ENCODE measurements around the gene HSPB9.

HSPB9 gene

DNA sequence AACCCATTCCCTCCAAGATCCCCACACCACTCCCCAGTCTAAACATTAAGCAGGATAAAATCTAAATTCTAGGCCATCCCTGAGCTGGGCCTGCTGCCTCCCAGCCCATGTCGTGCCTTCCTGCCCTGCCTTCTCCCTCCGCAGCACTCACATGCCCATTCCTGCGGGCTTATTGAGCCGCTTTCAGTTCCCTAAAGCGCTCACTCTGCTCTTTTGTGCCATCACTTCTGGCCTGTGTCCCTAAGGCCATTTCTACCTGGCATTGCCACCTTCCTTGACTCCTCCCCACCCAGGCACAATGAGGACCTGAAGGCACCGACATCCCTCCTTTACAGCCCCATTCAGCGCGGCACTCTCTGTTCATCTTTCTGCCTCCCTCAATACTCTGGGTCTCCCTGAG lies 45.2 kb downstream of the HSPB9 start (continued):
- TF ChIP-seq ZNF514 (tag by site-specific recombination; IDR thresholded peaks at IDR 0.05) (no peak), ZNF266 (tag by site-specific recombination; IDR thresholded peaks at IDR 0.05; ENCODE audit: low read depth) (no peak)

DNA sequence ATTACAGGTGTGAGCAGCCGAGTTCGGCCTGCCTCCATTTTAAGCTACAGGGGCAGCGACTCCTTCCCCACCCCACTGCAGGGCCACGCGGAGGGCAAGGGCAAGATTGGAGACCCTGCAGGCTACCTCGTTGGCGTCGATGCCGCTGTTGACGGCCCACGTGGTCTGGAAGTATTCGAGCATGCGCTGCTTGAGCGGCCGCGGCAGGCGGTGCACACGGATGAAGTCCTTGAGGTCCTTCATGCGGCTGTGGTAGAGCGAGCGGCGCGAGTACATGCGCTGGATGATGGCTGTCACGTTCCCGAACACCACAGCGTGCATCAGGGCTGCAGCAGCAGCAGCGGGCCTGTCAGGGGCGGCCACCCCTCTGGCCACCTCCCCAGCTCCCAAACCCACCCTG lies 46.7 kb downstream of the HSPB9 start:
- ChIA-PET CTCF (interaction anchor here (0.7 kb wide), 1 partner anchor 296 kb away, joined by 3 read pairs; no protein-coding TSS in a partner anchor), POLR2A (no interaction called here)
- H3K4me3 ChIP-seq (ENCODE audit: low read depth, low read length) = no peak overlapping the region
- H3K4me1 ChIP-seq (ENCODE audit: control insufficient read depth, insufficient read depth, low read length) = no peaks in the 10 kb centered on the region
- no peak overlapping the region for H3K27ac ChIP-seq (ENCODE audit: extremely low read depth, low read depth, low read length)
- no peak for TF ChIP-seq HOXD13 (CRISPR knock-in tag; IDR thresholded peaks at IDR 0.05; ENCODE audit: borderline replicate concordance)
- TF ChIP-seq ZBTB17 (tag by site-specific recombination; IDR thresholded peaks at IDR 0.05) = no peak
- TF ChIP-seq, protein P1, sequence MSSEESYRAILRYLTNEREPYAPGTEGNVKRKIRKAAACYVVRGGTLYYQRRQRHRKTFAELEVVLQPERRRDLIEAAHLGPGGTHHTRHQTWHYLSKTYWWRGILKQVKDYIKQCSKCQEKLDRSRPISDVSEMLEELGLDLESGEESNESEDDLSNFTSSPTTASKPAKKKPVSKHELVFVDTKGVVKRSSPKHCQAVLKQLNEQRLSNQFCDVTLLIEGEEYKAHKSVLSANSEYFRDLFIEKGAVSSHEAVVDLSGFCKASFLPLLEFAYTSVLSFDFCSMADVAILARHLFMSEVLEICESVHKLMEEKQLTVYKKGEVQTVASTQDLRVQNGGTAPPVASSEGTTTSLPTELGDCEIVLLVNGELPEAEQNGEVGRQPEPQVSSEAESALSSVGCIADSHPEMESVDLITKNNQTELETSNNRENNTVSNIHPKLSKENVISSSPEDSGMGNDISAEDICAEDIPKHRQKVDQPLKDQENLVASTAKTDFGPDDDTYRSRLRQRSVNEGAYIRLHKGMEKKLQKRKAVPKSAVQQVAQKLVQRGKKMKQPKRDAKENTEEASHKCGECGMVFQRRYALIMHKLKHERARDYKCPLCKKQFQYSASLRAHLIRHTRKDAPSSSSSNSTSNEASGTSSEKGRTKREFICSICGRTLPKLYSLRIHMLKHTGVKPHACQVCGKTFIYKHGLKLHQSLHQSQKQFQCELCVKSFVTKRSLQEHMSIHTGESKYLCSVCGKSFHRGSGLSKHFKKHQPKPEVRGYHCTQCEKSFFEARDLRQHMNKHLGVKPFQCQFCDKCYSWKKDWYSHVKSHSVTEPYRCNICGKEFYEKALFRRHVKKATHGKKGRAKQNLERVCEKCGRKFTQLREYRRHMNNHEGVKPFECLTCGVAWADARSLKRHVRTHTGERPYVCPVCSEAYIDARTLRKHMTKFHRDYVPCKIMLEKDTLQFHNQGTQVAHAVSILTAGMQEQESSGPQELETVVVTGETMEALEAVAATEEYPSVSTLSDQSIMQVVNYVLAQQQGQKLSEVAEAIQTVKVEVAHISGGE (tag by site-specific recombination; conservative IDR thresholded peaks at IDR 0.05; ENCODE audit: low read depth) = no peak
- no peak for TF ChIP-seq ZNF549 (tag by site-specific recombination; IDR thresholded peaks at IDR 0.05)
- TF ChIP-seq ZBTB48 (tag by site-specific recombination; IDR thresholded peaks at IDR 0.05) = no peak
- TF ChIP-seq WT1 (tag by site-specific recombination; IDR thresholded peaks at IDR 0.05) = no peak
- TF ChIP-seq ZNF155 (tag by site-specific recombination; IDR thresholded peaks at IDR 0.05) = no peak
- no peak for TF ChIP-seq ZNF223 (tag by site-specific recombination; IDR thresholded peaks at IDR 0.05)
- TF ChIP-seq ZBTB20 (tag by site-specific recombination; IDR thresholded peaks at IDR 0.05) = no peak
- TF ChIP-seq, protein P2, sequence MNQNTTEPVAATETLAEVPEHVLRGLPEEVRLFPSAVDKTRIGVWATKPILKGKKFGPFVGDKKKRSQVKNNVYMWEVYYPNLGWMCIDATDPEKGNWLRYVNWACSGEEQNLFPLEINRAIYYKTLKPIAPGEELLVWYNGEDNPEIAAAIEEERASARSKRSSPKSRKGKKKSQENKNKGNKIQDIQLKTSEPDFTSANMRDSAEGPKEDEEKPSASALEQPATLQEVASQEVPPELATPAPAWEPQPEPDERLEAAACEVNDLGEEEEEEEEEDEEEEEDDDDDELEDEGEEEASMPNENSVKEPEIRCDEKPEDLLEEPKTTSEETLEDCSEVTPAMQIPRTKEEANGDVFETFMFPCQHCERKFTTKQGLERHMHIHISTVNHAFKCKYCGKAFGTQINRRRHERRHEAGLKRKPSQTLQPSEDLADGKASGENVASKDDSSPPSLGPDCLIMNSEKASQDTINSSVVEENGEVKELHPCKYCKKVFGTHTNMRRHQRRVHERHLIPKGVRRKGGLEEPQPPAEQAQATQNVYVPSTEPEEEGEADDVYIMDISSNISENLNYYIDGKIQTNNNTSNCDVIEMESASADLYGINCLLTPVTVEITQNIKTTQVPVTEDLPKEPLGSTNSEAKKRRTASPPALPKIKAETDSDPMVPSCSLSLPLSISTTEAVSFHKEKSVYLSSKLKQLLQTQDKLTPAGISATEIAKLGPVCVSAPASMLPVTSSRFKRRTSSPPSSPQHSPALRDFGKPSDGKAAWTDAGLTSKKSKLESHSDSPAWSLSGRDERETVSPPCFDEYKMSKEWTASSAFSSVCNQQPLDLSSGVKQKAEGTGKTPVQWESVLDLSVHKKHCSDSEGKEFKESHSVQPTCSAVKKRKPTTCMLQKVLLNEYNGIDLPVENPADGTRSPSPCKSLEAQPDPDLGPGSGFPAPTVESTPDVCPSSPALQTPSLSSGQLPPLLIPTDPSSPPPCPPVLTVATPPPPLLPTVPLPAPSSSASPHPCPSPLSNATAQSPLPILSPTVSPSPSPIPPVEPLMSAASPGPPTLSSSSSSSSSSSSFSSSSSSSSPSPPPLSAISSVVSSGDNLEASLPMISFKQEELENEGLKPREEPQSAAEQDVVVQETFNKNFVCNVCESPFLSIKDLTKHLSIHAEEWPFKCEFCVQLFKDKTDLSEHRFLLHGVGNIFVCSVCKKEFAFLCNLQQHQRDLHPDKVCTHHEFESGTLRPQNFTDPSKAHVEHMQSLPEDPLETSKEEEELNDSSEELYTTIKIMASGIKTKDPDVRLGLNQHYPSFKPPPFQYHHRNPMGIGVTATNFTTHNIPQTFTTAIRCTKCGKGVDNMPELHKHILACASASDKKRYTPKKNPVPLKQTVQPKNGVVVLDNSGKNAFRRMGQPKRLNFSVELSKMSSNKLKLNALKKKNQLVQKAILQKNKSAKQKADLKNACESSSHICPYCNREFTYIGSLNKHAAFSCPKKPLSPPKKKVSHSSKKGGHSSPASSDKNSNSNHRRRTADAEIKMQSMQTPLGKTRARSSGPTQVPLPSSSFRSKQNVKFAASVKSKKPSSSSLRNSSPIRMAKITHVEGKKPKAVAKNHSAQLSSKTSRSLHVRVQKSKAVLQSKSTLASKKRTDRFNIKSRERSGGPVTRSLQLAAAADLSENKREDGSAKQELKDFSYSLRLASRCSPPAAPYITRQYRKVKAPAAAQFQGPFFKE (tag by site-specific recombination; IDR thresholded peaks at IDR 0.05; ENCODE audit: borderline replicate concordance) = no peak
- TF ChIP-seq ZNF837 (tag by site-specific recombination; IDR thresholded peaks at IDR 0.05) = no peak
- TF ChIP-seq HOXA7 (CRISPR knock-in tag; IDR thresholded peaks at IDR 0.05; ENCODE audit: borderline replicate concordance) = no peak
- no peak for TF ChIP-seq ZNF133 (tag by site-specific recombination; IDR thresholded peaks at IDR 0.05)
- no peak for TF ChIP-seq BCL11A (tag by site-specific recombination; IDR thresholded peaks at IDR 0.05; ENCODE audit: low read depth)
- H3K9me3 ChIP-seq (ENCODE audit: control insufficient read depth, insufficient read depth, low read depth, low read length) = no peaks in the 10 kb centered on the region
- H3K36me3 ChIP-seq (ENCODE audit: control insufficient read depth in 2 of 2, insufficient read depth in 1 of 2, low read length in 2 of 2) = no peaks in the 10 kb centered on the region

All from HEK293 (cell line).